ENCODE measurements around the gene PIEZO2.

The PIEZO2 gene

DNA sequence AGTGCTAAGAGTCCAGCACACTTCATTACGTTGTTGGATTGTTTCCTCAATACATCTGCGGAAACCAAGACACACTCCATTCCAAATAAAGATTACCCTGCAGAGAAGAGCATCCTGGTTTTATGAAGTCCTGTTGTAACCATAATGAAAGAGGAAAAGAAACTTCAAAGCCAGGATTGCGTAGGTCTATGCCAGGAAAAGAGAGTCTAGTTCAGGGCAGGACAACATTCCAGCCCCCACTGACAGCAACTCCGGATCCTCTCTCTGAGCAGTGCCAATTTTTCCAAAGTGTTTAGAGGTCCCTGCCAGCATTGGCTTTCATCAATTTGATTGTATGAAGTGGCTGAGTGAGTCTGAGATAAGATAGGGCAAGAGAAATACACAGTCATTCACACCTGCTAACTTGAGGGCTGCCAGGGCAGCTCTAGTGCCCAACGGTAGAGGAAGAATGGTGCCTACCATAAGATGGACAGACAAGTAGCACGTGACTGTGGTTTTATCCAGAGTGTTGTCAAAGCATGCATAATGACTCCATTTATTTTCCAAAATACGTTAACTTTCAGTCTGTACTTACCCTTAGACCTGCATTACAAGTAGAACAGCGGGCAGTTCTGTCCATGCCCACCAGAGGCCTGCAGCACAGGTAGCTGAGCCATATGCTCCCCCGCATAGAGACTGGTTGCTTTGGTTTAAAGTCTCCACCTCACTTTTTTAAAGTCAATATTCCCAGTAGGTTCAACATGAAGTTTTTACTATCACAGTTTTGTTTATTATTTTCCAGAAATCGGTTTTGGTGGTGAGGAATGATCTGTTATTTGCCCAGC, 23.7 kb downstream of the PIEZO2 start:
- no peak overlapping the region for H3K4me3 ChIP-seq (ENCODE audit: low read depth in 1 of 2, low read length in 2 of 2)

DNA sequence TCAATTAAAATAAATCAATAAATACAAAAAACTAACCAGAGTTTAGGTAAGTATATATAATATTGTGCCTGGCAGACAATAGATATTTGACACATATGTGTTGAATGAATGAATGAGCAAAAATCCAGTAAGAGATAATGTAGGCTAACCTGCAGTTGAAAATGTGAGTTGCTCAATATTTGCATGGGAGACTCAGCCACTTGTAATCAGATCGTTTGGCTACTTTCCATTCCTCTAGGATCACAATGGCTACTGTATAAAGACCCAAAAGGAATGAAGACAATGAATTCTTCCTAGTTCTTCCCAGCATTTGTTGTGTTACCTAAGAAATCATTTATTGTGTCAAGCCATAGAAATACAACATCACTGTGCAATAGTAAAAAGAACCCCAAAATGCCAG, 25.3 kb downstream of the PIEZO2 start:
- Histone ChIP-seq H3K4me3 (ENCODE audit: low read depth in 1 of 2, low read length in 2 of 2) (no peak overlapping the region), H3K27ac (ENCODE audit: low read depth, low read length) (no peak overlapping the region), H3K9ac (ENCODE audit: low read length) (no peak overlapping the region), H3K36me3 (ENCODE audit: insufficient read depth, low read length) (no peaks in the 10 kb centered on the region), H3K27me3 (ENCODE audit: control insufficient read depth in 1 of 2, insufficient read depth in 2 of 2, low read length in 2 of 2) (no peaks in the 10 kb centered on the region), H3K4me1 (ENCODE audit: insufficient read depth, low read length) (no peaks in the 10 kb centered on the region), H3K9me3 (ENCODE audit: low read length) (no peaks in the 10 kb centered on the region)

More for the DNA sequence above, 23.7 kb downstream of the PIEZO2 start:
- Histone ChIP-seq H3K9ac (ENCODE audit: low read length) (no peak overlapping the region), H3K27me3 (ENCODE audit: control insufficient read depth in 1 of 2, insufficient read depth in 2 of 2, low read length in 2 of 2) (no peaks in the 10 kb centered on the region), H3K27ac (ENCODE audit: low read depth, low read length) (no peak overlapping the region), H3K4me1 (ENCODE audit: insufficient read depth, low read length) (no peaks in the 10 kb centered on the region), H3K36me3 (ENCODE audit: insufficient read depth, low read length) (no peaks in the 10 kb centered on the region), H3K9me3 (ENCODE audit: low read length) (no peaks in the 10 kb centered on the region)

GRCh38 chr18:11121443-11121849, 27.9 kb downstream of the PIEZO2 start:
- H3K9ac ChIP-seq (ENCODE audit: low read length): no peak overlapping the region
- H3K9me3 ChIP-seq (ENCODE audit: low read length): no peaks in the 10 kb centered on the region
- H3K36me3 ChIP-seq (ENCODE audit: insufficient read depth, low read length): no peaks in the 10 kb centered on the region
- no peaks in the 10 kb centered on the region for H3K27me3 ChIP-seq (ENCODE audit: control insufficient read depth in 1 of 2, insufficient read depth in 2 of 2, low read length in 2 of 2)
- no peak overlapping the region for H3K27ac ChIP-seq (ENCODE audit: low read depth, low read length)
- H3K4me1 ChIP-seq (ENCODE audit: insufficient read depth, low read length): no peaks in the 10 kb centered on the region
- no peak overlapping the region for H3K4me3 ChIP-seq (ENCODE audit: low read depth in 1 of 2, low read length in 2 of 2)

DNA sequence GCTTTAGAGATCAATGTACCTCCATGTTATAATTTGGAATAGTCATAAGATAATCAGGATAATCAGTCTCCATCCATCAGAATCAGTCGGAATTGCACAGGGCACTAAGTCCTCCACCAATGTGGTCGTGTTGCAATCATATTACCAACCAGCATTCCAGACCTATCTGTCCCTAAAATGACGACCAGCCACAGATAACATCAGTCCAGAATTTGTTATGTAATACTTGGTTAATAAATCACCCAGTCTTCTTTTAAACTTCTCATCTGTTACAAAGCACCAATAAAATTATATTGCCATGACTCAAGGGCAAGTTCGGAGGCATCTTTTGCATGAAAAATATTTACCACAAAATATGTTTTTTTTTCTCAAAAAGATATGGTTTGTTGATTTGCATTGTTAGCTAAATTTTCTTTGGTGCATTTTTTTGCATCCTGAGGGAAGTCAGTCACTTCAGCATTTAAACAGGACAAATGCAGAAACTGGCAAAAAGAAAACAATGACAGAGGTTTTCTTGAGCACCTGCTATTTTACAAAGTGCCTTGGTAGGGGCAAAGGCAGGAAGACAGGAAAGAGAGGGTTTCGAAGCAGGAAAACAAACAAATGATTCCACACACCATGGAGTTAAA, 29.3 kb downstream of the PIEZO2 start:
- Histone ChIP-seq H3K36me3 (ENCODE audit: insufficient read depth, low read length) (no peaks in the 10 kb centered on the region), H3K4me1 (ENCODE audit: insufficient read depth, low read length) (no peaks in the 10 kb centered on the region), H3K4me3 (ENCODE audit: low read depth in 1 of 2, low read length in 2 of 2) (no peak overlapping the region), H3K9me3 (ENCODE audit: low read length) (no peaks in the 10 kb centered on the region), H3K27me3 (ENCODE audit: control insufficient read depth in 1 of 2, insufficient read depth in 2 of 2, low read length in 2 of 2) (no peaks in the 10 kb centered on the region), H3K27ac (ENCODE audit: low read depth, low read length) (no peak overlapping the region), H3K9ac (ENCODE audit: low read length) (no peak overlapping the region)

GRCh38 chr18:11119550-11119949, 29.8 kb downstream of the PIEZO2 start:
- Histone ChIP-seq H3K4me1 (ENCODE audit: insufficient read depth, low read length) (no peaks in the 10 kb centered on the region), H3K27ac (ENCODE audit: low read depth, low read length) (no peak overlapping the region), H3K4me3 (ENCODE audit: low read depth in 1 of 2, low read length in 2 of 2) (no peak overlapping the region), H3K27me3 (ENCODE audit: control insufficient read depth in 1 of 2, insufficient read depth in 2 of 2, low read length in 2 of 2) (no peaks in the 10 kb centered on the region), H3K9me3 (ENCODE audit: low read length) (no peaks in the 10 kb centered on the region), H3K9ac (ENCODE audit: low read length) (no peak overlapping the region), H3K36me3 (ENCODE audit: insufficient read depth, low read length) (no peaks in the 10 kb centered on the region)

GRCh38 chr18:11118051-11118766, 31.2 kb downstream of the PIEZO2 start:
- Histone ChIP-seq H3K27ac (ENCODE audit: low read depth, low read length) (no peak overlapping the region), H3K4me3 (ENCODE audit: low read depth in 1 of 2, low read length in 2 of 2) (no peak overlapping the region), H3K27me3 (ENCODE audit: control insufficient read depth in 1 of 2, insufficient read depth in 2 of 2, low read length in 2 of 2) (no peaks in the 10 kb centered on the region), H3K9me3 (ENCODE audit: low read length) (no peaks in the 10 kb centered on the region), H3K4me1 (ENCODE audit: insufficient read depth, low read length) (no peaks in the 10 kb centered on the region), H3K36me3 (ENCODE audit: insufficient read depth, low read length) (no peaks in the 10 kb centered on the region), H3K9ac (ENCODE audit: low read length) (no peak overlapping the region)

- no peaks in the 10 kb centered on the region for H3K27me3 ChIP-seq (ENCODE audit: control insufficient read depth in 1 of 2, insufficient read depth in 2 of 2, low read length in 2 of 2)
- H3K9me3 ChIP-seq (ENCODE audit: low read length): no peaks in the 10 kb centered on the region
- no peak overlapping the region for H3K27ac ChIP-seq (ENCODE audit: low read depth, low read length)
- no peak overlapping the region for H3K4me3 ChIP-seq (ENCODE audit: low read depth in 1 of 2, low read length in 2 of 2)
- H3K36me3 ChIP-seq (ENCODE audit: insufficient read depth, low read length): no peaks in the 10 kb centered on the region
- no peak overlapping the region for H3K9ac ChIP-seq (ENCODE audit: low read length)
- no peaks in the 10 kb centered on the region for H3K4me1 ChIP-seq (ENCODE audit: insufficient read depth, low read length)
These were observed 34.1 kb downstream of the PIEZO2 start for GRCh38 chr18:11115276-11115675.

GRCh38 chr18:11114653-11115052, 34.7 kb downstream of the PIEZO2 start:
- Histone ChIP-seq H3K9ac (ENCODE audit: low read length) (no peak overlapping the region), H3K9me3 (ENCODE audit: low read length) (no peaks in the 10 kb centered on the region), H3K27ac (ENCODE audit: low read depth, low read length) (no peak overlapping the region), H3K36me3 (ENCODE audit: insufficient read depth, low read length) (no peaks in the 10 kb centered on the region), H3K4me3 (ENCODE audit: low read depth in 1 of 2, low read length in 2 of 2) (no peak overlapping the region), H3K27me3 (ENCODE audit: control insufficient read depth in 1 of 2, insufficient read depth in 2 of 2, low read length in 2 of 2) (no peaks in the 10 kb centered on the region), H3K4me1 (ENCODE audit: insufficient read depth, low read length) (no peaks in the 10 kb centered on the region)

- Histone ChIP-seq H3K9me3 (ENCODE audit: low read length) (no peaks in the 10 kb centered on the region), H3K36me3 (ENCODE audit: insufficient read depth, low read length) (no peaks in the 10 kb centered on the region), H3K9ac (ENCODE audit: low read length) (no peak overlapping the region), H3K27ac (ENCODE audit: low read depth, low read length) (no peak overlapping the region), H3K27me3 (ENCODE audit: control insufficient read depth in 1 of 2, insufficient read depth in 2 of 2, low read length in 2 of 2) (no peaks in the 10 kb centered on the region), H3K4me1 (ENCODE audit: insufficient read depth, low read length) (no peaks in the 10 kb centered on the region), H3K4me3 (ENCODE audit: low read depth in 1 of 2, low read length in 2 of 2) (no peak overlapping the region)
These were observed 35.4 kb downstream of the PIEZO2 start for GRCh38 chr18:11113937-11114336.

GRCh38 chr18:11113046-11113548, 36.3 kb downstream of the PIEZO2 start:
- H3K36me3 ChIP-seq (ENCODE audit: insufficient read depth, low read length): no peaks in the 10 kb centered on the region
- no peaks in the 10 kb centered on the region for H3K9me3 ChIP-seq (ENCODE audit: low read length)
- H3K27me3 ChIP-seq (ENCODE audit: control insufficient read depth in 1 of 2, insufficient read depth in 2 of 2, low read length in 2 of 2): no peaks in the 10 kb centered on the region
- H3K4me1 ChIP-seq (ENCODE audit: insufficient read depth, low read length): no peaks in the 10 kb centered on the region
- no peak overlapping the region for H3K9ac ChIP-seq (ENCODE audit: low read length)
- H3K27ac ChIP-seq (ENCODE audit: low read depth, low read length): no peak overlapping the region
- H3K4me3 ChIP-seq (ENCODE audit: low read depth in 1 of 2, low read length in 2 of 2): no peak overlapping the region

- Histone ChIP-seq H3K9ac (ENCODE audit: low read length) (no peak overlapping the region), H3K27ac (ENCODE audit: low read depth, low read length) (no peak overlapping the region), H3K4me1 (ENCODE audit: insufficient read depth, low read length) (no peaks in the 10 kb centered on the region), H3K27me3 (ENCODE audit: control insufficient read depth in 1 of 2, insufficient read depth in 2 of 2, low read length in 2 of 2) (no peaks in the 10 kb centered on the region), H3K4me3 (ENCODE audit: low read depth in 1 of 2, low read length in 2 of 2) (no peak overlapping the region), H3K9me3 (ENCODE audit: low read length) (no peaks in the 10 kb centered on the region), H3K36me3 (ENCODE audit: insufficient read depth, low read length) (no peaks in the 10 kb centered on the region)
These were observed 37.1 kb downstream of the PIEZO2 start for GRCh38 chr18:11112286-11112685.

Measured in muscle layer of colon (tissue), 2 donors.